Measurements from ENCODE around the gene KCNE5.
"Not testable (repeated sequence)": the region's sequence is repeated elsewhere in the genome, so short reads cannot be mapped to it uniquely, and the experiment has no call there.

KCNE5 gene

GRCh38 chrX:109600237-109600651 lies 24.7 kb downstream of the KCNE5 start:
- no peak for DNase-seq

DNA sequence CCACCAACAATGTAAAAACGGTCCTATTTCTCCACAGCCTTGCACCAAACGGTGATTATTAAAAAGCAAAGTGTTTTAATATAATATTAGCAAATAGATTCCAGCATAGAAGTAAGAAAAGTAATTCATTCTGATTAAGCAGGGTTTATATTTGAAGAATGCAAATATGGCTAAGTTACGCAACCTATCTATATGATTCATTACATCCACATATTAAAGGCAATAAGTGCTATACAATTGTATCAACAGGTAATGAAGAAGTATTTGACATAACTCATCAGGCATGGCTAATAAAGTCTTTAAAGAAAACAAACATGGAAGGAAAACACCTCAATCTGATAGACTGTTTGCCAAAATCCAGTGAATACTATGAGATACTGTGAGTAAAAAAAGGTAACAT lies 29.0 kb downstream of the KCNE5 start:
- DNase-seq: no peak

GRCh38 chrX:109590176-109590575 lies 34.8 kb downstream of the KCNE5 start:
- DNase-seq: no peak

DNA sequence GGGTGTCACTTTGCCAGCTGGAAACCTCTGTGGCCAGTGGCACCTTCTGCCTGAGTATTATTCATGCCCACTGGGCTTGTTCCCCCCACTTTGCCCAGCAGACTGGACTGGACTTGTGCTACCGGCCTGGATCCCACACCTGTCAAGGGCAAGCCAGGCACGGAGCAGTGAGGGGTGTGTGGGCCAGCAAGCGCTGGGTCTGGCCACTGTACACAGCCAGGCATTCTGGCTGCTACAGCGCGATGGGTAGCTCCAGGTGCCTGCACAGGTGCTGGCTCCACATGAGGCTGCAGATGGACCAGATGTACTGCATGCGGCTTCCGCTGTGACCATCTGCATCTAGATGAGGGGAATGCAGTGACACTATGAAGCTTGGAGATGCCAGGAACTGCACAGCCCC lies 39.5 kb downstream of the KCNE5 start:
- no peak for DNase-seq

GRCh38 chrX:109578916-109579315 lies 46.1 kb downstream of the KCNE5 start:
- no peak for DNase-seq

GRCh38 chrX:109577055-109577454 lies 47.9 kb downstream of the KCNE5 start:
- no peak for DNase-seq

DNA sequence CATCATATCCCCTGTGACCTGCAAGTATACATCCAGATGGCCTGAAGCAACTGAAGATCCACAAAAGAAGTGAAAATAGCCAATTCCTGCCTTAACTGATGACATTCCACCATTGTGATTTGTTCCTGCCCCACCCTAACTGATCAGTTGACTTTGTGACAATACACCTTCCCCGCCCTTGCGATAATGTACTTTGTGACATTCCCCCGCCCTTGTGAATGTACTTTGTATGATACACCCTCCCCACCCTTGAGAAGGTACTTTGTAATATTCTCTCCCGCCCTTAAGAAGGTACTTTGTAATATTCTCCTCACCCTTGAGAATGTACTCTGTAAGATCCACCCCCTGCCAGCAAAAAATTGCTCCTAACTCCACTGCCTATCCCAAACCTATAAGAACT lies 48.9 kb downstream of the KCNE5 start:
- not testable (repeated sequence) for DNase-seq

Data from NCI-H2107 (cell line).